H1 (cell line): ENCODE data around the gene ST6GALNAC4. TPM values are rescaled to one million over a fixed set of nuclear protein-coding genes. Genes with fewer than 3 reads are reported as not detected.

ENCODE experiments used
- ASH2L ChIP-seq: fragments of 200-600, 300-600 bp; sonication (generic); IDR thresholded peaks from one replicate; pipeline ENCODE4 v1.7.1; 2017; ENCODE audit warnings: low read length
- CHD7 ChIP-seq: fragments of 300-600 bp; sonication (generic); IDR thresholded peaks from 2 replicates; pipeline ENCODE4 v1.7.1; 2012; ENCODE audit warnings: low read length, moderate library complexity, mild to moderate bottlenecking, inconsistent platforms; ENCODE audit not compliant: insufficient replicate concordance
- SAP30 ChIP-seq: fragments of 300-600 bp; sonication (generic); IDR thresholded peaks from 2 replicates; pipeline ENCODE4 v1.7.1; 2012; ENCODE audit warnings: low read length, moderate library complexity, mild to moderate bottlenecking, inconsistent platforms; ENCODE audit not compliant: insufficient read depth, insufficient replicate concordance
- SIN3A ChIP-seq, 2 experiments: IDR thresholded peaks in 1 of 2; conservative IDR thresholded peaks in 1 of 2; 2 replicates each; pipeline ENCODE4 v1.6.1; 2011 to 2012; ENCODE audit warnings: low read length in 2 of 2, improper control_type of control experiment in 1 of 2, low read depth in 1 of 2, mild to moderate bottlenecking in 1 of 2
- TAF1 ChIP-seq: IDR thresholded peaks from 2 replicates; pipeline ENCODE4 v1.6.1; 2011; ENCODE audit warnings: mild to moderate bottlenecking, low read depth, low read length
- TBP ChIP-seq: IDR thresholded peaks from 2 replicates; pipeline ENCODE4 v1.6.1; 2011; ENCODE audit warnings: low read depth, low read length, improper control_type of control experiment
- polyA plus RNA-seq, 7 experiments: library from polyadenylated mRNA; depleted of rRNA in 3 of 7; stranded (reverse) in 5 of 7; unstranded in 2 of 7; fragments of >200 nt in 5 of 7; fragments of 200-250 nt in 2 of 7; gene quantifications; 1 replicate in 5 of 7; 2 replicates in 1 of 7; 4 replicates in 1 of 7; pipeline versions ENCODE4 v1.2.1 to v1.2.3, GENCODE V29; 2011 to 2013; ENCODE audit warnings: missing spikeins in 2 of 7, mixed read lengths in 2 of 7
- total RNA-seq: library from RNA; stranded (reverse); fragmentation: NEBNext Ultra II Directional; extraction: Animal tissue kit (Norgen Biotek cat#: 25700); gene quantifications from 2 replicates; pipeline ENCODE4 v1.2.1, GENCODE V29; 2021

The ST6GALNAC4 gene
- total and polyA plus RNA-seq, 2 of the 8 experiments (the other 6 are each of a cell fraction or from before 2014, with no cell fraction given) = 21.8 to 34.1 TPM

DNA sequence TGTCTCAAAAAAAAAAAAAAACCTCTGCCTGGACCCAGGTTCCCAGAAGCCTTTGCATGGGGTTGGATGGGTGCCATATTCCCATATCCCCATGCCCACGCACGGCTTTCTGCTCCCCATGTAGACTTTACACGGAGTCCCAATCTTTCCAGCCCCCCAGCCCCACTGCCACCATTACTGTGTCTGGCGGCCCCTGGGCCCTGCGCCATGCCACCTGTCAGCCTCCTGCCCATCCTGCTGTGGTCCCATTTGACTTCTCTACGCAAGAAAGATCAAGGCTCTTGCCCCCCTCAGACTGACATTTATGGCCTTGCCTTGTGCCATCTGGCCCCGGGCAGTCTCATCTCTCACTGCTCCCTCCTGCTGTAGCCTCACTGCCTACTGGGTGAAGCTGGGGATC lies 32.9 kb downstream of the ST6GALNAC4 start (continued):
- TF ChIP-seq CHD7 (no peak), ASH2L (no peak), TBP (no peak), SAP30 (no peak), SIN3A (conservative IDR thresholded peaks at IDR 0.05 in 1 of 2, IDR thresholded peaks at IDR 0.05 in 1 of 2; ENCODE audit: low read depth in 1 of 2, low read length in 2 of 2) (no peak), TAF1 (no peak)
- TF ChIP-seq, all 59 proteins: peak for 0
